HUDEP-2 (cell line): ENCODE measurements around the gene TRPM5.

ENCODE experiments used
- DNase-seq, 76 experiments: peaks; one replicate each; lab custom pipeline; 2025; ENCODE audit not compliant: unreplicated experiment in 76 of 76; lab: John Stamatoyannopoulos, UW

TRPM5 gene

DNA sequence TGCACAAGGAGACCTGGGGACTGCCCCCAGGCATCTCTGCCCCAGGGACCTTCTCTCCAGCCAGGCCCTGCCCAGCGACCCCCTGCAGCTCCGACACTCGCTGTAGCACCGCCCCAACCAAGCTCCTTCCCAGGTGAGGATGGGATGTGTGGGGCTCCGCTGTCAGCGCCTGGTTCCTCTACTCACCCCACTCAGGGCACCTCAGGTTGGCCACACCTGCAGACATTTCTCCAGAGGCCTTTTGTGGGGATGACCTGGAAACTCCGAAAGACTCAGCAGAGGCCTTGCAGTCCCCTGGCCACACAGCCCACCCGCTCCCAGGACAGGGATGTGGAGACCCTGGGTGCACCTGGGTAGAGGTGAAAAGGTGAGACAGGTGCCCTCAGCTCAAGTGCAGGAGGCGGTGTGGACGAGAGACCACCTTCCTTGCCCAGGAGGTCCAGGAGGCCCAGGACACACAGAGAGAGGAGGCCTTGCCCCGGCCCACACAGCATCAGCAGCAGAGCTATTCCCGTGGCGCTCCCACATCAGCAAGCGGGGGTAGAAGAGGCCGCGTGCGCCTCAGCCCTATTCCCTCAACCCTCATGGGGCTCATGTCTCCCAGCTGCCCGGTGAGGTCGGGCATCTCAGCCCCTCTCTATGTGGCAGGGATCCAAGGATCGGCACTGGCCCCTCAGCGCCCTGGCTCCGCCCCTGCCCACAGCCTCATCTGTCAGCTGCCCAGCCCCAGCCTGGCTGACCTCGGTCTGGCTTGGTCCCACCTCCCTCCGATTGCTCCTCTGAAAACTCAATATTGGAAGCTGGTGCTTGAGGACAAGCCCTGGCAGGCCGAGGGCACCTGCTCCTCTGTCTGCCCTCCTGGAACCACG lies 20.9 kb downstream of the TRPM5 start:
- DNase-seq: no peak

DNA sequence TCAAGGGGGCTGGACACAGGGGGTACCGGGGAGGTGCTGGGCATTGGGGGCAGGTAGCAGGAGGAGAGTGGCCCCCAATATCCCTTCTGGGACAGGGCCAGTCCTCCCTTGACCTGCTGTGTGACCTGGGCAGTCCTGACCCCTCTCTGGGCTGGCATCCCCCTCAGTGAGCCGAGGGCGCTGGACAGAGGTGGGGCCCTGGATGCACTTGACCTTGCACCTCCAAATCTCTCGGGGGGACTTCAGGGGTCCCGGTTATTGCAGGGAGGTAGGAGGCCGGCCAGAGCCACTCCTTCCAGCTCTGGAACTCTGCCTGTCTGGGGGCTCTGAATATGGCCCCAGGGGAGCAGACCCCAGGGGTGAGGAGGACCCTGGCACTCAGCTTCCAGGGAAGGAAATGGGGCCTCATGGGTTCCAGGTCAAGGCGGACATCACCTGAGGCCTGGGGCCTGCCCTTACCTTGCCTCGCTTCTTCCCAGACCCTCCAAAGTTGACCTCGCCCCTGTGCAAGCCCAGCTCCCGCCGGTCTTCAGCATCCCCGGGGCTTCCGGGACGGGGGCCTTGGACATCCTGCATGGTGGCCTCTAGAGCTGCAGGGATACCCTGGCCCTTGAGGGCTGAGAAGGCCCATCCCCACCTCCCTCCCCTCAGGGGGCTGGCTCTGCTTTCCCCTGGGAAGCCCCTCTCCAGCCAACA lies 21.7 kb downstream of the TRPM5 start:
- no peak for DNase-seq

DNA sequence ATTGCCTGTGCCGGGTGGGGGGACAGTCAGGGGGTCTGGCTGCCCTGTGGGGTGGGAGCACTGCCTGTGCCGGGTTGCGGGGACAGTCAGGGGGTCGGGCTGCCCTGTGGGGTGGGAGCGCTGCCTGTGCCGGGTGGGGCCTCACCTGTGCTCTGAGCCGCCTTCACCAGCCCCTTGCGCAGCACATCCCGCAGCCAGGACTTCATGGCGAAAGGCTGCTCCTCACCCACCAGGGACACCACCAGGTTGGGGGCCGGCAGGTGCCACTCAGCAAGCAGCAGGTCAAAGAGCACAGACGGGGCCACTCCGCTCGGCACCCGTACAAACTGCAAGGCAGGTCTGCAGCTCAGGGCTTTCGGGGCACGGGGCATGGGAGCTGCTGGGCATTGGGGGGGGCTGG lies 22.3 kb downstream of the TRPM5 start:
- DNase-seq: no peak

DNA sequence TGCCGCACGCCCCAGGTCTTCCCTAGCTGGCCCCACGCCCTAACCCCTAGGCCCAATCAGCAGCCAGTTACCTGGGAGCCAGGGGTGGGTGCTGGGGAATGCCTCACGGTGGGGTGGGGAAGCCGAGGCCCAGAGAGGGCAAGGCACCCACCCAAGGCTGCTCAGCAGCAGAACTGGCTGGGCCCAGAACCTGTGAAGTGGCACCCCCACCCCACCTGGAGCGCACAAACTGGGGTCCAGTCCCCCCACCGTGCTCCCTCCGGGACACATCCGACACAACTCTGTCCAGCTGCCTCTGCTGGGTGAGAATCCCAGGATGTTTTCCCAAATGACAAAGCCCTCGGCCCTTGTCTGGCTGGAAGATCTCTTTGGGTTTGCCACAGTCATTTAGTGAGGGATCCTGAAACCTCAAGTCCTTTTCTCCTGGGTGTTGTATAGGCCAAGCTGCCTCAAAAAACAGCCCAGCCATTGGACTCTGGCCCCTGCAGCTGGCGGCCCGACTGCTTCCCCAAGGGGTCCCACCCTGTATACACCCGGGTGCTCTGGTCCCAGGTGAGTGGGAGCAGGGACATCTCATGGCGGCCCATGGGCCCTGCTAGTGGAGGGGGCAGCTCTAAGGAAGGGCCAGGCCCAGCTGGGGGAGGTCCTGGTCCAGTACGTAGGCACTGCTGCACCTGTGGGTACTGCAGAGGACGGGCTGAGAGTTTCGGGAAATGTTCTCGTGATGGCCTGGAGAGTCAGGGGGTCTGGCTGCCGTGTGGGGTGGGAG lies 22.9 kb downstream of the TRPM5 start:
- no peak for DNase-seq

DNA sequence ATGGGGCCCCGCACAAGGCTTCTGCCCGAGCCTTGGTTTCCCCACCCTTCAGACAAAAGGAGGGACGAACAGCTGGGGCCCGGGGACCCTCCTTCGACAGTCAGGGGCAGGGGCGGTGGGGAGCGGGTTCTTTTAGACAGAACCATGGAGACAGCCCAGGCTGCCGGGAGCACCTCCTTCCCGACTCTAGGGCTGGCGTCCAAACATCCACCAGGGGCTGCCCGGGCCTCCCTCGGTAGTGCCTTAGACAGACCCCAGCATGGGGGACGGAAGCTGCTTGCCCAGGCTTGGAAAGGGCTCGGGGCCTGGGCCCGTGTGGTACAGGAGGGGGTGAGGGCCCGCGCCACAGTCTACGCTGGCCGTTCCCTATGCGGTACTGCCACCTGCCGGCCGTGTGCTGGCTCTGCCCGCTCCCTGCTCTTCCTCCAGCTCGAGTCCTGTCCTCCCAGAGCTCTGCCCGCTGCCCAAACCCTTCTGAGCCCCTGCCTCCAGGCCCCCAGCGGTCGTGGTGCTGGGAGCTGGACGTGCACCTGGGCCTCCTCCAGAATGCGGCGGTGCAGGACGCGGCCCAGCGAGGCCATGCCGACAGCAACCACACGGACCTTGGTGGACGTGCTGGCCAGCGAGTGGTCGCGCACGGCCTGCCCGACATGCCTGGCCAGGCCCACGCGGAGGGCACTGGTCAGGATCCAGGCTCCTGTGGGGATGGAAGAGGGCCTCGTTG lies 23.6 kb downstream of the TRPM5 start:
- peak in 50 of 76 experiments; percentile 2 to 69 (median 43) for DNase-seq

DNA sequence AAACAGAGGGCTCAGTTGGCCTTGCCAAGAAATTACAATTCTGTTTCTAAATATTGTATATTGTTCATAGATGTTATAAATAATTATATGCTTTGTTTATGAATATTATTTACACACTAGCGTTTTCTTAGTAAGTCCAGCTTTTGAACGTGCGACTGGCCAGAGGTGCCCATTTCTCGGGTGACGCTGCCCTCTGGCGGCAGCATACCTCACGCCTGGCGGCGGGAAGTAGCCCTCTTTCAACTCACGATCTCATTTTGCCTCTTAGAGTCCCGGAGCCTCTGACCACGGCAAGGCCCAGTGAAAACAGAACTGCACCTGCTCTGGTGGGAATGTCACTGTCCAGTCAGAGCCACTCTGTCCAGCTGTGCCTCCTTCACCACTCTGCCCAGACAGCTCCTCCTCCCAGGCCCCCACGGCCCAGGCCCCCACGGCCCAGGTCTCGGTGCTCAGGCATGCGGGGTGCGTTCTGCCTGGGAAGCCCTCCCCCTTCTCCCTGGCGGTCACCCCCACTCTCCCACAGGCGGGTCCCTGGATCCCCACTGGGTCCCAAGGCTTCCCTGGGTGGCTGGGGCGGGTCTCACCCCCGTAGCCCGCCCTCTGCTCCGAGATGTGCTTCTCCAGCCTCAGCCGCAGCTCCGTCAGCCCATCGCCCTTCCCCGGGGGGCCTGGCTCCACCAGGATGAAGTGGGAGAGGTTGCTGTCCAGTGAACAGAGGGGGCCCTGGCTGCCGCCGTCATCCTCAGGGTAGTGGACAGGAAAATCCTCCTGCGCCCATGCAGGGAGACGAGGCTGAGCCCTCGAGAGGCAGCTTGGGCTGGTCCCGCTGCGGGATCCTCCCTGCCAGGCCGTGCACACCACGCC lies 24.4 kb downstream of the TRPM5 start:
- peak in 59 of 76 experiments; percentile 12 to 74 (median 49) for DNase-seq

DNA sequence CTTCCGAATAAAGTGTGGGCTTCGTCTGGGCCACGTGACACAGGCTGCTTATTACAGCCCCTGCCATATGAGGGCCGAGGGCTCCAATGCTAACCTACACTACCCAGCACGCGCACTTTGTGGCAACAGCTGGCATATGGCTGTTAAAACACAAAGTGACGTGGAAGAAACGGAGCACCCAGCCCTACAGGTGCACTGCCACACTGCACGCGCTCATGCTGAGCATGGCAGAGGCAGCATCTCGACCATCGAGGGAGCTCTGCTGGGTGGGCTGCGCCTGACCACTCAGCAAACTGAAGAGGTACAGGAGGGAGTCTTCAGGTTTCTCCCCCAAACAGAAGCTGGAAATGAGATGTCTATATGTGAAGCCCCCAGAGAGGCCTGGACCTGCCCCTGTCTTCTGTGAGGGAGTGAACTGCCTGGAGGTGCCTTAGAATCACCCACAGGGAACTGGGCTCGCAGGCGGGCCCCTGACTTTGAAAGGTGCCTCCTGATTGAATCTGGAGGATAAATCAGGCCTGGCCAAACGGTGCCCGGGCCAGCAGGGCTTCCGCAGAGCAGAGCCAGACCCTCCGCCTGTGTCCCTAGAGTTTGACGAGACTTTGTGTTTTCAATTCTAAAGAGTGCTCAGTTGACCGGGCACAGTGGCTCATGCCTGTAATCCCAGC lies 25.5 kb downstream of the TRPM5 start:
- no peak for DNase-seq

DNA sequence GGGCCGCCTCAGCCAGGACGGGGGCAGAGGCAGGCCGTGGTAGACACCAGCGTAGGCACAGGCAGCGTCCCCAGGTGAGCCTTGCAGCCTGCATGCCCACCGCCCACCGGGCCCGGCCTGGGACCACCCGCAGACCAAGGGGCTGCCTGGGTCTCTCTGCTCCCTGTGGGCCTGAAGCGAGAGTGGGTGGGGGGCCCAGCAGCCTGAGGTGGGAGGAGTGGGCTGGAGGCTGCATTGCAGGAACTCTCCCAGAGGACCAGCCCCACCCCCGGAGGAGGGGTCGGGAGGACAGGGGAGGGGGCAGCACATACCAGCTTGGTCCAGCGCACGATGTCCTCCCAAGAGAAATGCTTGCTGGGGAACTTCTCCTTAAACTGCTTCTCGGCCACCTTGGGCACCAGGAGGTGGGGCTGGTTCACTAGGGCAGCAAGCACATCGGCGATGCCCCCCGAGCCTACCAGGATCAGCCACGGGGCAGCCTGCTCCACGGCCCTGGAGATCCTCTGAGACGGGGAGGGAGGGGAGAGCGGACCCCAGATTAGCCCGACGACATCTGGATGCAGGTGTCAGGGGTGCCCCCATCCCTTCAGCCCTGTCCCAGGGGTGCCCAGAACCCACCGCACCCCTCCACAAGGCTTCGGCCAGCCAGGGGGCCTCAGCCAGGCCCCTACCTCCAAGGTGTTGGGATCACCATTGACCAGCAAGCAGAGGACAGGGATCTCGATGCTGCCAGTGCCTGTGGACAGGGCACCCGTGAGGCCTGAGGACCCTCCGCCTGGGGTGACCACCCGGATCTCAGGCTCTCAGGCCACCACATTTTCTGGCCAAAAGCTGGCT lies 26.2 kb downstream of the TRPM5 start:
- DNase-seq: no peak

DNA sequence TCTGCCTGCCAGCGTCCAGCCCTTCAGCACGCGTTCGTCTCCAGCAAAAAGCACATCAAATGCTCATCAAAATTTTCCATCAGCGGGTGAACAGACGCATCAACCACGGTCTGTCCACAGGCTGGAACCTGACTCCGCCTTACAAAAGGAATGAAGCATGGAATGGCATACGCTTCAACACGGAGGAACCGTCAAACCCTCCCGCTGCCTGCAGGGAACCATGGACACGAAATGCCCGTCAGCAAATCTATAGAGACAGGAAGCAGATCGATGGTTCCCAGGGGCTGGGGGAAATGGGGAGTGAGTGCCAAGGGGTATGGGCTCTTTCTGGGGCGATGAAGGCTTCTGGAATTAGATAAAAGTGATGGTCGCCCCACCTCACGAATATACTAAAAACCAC lies 27.5 kb downstream of the TRPM5 start:
- DNase-seq: no peak

DNA sequence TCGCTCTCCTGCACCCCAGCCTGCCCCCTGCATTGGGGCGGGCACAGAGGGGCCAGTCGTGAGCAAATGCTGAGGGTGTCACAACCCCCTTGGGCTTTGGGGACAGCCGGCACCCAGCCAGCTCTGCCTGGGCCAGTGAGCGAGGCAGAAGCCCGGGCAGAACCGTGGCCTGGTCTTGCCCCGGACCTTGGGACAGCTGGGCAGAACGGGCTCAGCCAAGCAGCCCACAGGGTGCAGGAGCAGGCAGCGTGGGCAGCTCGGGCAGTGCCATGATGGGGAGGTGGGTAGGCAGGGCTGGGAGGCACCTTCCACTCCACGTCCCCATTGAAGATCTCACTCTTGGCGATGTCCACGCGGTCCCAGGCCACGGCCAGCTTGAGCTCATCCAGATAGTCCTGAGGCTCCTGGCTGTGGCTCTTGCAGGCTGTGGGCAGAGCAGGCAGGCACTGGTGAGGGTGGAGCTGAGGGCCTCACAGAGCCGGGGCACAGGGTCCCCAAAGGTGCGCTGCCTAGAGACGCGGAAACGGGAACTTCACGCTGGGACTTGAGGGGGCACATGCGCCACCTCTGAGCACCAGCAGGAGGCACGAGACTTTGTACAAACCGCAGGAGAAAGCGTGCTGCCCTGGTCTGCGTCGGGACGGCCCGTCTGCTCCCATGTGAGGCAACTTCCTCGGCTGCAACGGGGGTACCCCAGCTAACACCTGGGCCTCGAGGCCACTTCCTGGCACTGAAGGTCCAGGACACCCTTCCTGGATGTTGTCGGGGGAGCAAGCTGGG lies 28.5 kb downstream of the TRPM5 start:
- no peak for DNase-seq

DNA sequence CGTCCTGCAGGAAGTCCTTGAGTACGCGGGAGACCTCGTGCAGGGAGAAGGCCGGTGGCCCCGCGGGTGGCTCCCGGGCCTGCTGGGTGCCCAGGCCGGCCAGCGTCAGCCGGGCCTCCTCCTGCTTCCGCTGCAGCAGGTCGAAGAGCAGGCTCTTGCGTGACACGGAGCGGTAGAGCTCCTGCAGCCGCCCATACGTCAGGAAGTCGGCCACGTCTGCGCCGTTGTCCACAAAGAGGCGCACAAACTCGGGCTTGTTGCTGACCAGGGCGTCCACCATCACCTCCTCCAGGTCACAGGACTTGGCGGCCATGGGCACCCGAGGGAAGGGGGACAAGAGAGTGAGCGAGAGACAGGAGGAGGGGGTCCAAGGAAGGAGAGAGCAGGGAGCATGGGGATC lies 29.1 kb downstream of the TRPM5 start:
- no peak for DNase-seq

DNA sequence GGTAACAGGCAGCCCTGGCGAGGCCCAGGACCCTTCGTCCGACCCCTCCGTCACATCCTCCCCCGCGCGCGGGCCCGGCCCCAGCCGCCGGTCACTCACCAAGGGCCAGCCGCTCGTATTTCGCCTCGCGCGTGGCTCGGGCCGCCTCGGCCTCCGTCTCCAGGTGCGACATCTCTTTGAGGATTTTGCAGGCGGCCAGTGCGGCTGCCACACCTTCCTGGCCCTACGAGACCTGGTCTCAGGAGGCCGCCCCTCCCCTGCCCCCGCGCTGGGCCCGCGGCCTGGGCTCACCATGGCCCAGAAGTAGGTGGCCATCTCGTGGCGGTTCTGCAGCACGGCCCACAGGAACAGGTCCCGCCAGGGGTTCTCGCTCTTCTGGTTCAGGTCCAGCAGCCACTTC lies 29.7 kb downstream of the TRPM5 start:
- DNase-seq: no peak

DNA sequence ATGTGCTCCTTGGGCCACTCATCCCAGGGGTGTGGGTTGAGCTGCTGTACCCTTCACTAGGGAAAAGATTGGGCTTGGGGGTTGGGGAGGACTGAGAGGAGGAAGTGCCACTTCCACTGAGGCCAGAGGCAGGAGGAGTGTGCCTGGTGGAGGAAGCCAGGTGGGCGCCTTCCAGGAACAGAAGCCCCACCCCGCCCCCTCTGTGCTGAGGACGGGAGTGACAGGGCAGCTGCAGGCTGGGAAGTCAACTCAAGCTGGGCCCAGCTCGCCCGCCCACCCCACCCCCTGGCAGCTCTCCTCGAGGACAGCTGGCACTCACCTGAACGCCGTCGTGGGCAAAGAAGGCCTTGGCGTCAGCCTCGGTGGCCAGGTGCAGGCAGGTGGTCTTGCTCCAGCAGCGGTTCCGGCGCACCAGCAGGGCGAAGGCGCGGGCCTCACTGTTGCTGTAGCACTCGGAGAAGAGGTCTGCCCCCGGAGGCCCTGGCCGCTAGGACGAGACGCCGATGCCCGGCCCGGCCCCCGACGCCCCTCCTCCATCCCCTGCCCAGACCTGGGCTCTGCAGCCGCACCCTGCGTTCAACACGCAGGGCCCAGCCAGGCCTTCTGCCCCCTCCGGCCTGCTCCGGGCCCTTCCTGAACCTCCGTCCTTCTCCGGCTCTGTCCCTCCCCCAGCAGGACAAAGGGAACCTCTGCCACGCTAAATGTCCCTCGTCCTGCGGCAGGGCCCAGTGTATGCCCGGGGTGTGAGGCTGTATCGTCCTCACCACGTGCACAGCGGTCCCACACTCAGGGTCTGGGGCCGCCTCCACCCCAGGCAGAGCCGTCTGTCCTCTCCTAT lies 30.4 kb downstream of the TRPM5 start:
- no peak for DNase-seq

DNA sequence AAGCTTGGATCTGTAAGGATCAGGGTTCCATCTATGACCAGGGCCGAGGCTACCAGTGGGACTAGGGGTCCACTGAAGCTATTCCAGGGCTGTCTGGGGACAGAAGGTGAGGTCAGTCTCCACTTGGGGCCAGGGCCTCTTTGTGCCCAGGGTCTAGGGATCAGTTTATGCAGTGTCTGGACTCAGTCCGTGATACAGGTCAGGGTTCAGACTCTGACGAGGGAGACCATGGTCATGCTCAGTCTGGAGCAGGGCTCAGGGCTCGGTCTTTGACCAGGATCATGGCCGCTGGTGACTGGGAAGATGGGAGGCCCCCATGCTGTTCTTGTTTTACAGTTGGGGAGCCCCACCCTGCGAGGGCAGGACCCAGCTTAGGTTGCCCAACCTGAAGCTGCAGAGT lies 32.0 kb downstream of the TRPM5 start:
- no peak for DNase-seq

DNA sequence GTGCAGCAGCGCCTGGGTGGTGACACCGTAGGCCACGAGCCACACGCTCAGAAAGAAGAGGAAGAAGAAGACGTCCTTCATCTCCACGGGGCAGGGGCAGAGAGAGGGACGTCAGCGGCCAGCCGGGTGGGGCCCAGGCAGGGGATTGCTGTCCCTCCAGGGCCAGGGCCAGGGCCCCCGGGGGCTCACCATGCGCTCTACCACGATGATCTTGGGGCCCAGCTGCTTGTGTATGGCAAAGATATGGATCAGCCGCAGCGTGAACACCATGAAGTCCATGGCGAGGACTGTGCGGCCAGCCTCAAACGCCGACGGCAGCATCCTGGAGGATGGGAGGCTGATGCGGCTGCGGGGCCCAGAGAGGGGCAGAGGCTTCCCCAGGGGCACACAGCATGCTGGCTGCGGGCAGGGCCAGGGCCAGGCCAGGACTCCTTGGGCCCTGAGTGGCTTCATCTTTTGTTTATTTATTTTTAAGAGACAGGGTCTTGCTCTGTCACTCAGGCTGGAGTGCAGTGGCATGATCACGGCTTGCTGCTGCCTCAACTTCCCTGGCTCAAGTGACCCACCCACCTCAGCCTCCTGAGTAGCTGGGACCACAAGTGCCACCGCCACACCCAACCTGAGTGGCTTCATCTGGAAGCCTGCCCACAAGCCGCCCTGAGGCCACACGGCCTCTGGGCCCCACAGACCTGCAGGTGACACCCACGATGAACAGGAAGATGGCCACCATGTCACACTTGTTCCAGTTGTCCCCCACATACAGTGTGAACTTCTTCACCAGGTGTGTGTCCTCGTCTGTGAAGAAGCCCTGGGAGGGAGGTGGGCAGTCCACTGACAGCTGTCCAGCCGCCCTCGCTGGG lies 32.6 kb downstream of the TRPM5 start:
- no peak for DNase-seq

DNA sequence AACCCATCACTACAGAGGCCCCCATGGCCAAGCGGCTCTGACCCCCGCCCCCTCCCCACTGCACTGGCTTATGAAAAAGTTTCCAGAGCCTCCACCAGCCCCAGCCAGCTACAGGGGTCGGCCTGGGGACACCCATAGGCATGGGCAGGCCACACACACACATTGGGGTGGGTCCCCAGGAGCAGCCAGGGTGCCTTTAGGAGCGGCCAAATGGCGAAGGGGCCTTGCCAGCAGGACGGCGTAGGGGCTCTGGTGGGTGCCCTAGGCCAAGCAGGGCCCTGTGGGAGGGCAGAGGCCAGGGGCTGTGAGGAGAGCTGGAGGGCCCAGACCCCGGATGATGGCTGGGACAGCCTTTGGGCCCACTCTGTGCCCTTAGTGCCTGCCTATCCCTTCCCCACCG lies 33.7 kb downstream of the TRPM5 start:
- DNase-seq: no peak
